Urinary bladder (tissue), 4 donors: ENCODE results near the gene RHOB. TPM values are rescaled to one million over a fixed set of nuclear protein-coding genes. Genes with fewer than 3 reads are reported as not detected.
"Not testable (repeated sequence)": the region's sequence is repeated elsewhere in the genome, so short reads cannot be mapped to it uniquely, and the experiment has no call there.

Experiments used
- DNase-seq: peaks from one replicate; pipeline ENCODE4 v3.0.0-alpha.2; 2015; ENCODE audit errors: extremely low spot score
- H3K27ac ChIP-seq: one replicate; pipeline ENCODE4 v1.5.1; 2013; ENCODE audit warnings: low read depth, mild to moderate bottlenecking, moderate library complexity
- H3K36me3 ChIP-seq: one replicate; pipeline ENCODE4 v1.6.1; 2013; ENCODE audit warnings: mild to moderate bottlenecking, moderate library complexity; ENCODE audit not compliant: insufficient read depth
- H3K4me1 ChIP-seq: one replicate; pipeline ENCODE4 v1.6.1; 2013; ENCODE audit warnings: mild to moderate bottlenecking, moderate library complexity; ENCODE audit not compliant: insufficient read depth
- H3K4me3 ChIP-seq: one replicate; pipeline ENCODE4 v1.5.1; 2013; ENCODE audit warnings: low read depth, low read length
- WGBS: extraction: QIAGEN DNeasy Blood & Tissue Kit; methylation state at CpG from one replicate; pipeline ENCODE4 v1.1.7; 2013; 5-methylcytosine and 5-hydroxymethylcytosine counted together
- polyA plus RNA-seq: library from polyadenylated mRNA; stranded (reverse); fragments of 200-250 nt; gene quantifications from one replicate; pipeline ENCODE4 v1.2.3, GENCODE V29; 2013
- total RNA-seq: library from RNA; depleted of rRNA; stranded (reverse); fragments of >200 nt; gene quantifications from one replicate; pipeline ENCODE4 v1.2.3, GENCODE V29; 2014
- donor health status: healthy with polysubstance abuse.
- donor health status: healthy.

The RHOB gene
- total and polyA plus RNA-seq, 2 donors, result 305 to 1,467 TPM

DNA sequence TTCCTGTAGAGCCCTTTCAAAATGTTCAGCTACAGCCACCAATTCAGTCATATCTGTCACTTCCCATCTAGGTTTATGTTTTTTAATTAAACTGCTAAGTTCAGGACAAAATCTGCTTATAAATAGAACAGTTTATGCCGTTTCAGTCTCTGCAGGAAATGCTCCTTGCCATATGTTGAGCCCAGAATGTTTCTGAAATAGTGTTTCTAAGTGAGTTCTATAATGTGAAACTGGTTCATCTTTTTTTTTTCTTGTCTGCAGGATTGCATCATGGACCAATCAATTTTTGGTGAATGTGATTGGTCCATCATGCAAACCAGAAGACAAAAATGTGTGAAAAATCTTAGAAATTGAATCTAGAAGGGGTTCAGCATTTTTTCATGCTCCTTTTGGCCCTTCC is 30.2 kb upstream of the RHOB start:
- H3K4me1 ChIP-seq, result no peaks in the 10 kb centered on the region
- H3K36me3 ChIP-seq, result no peaks in the 10 kb centered on the region
- no peak for DNase-seq
- 68% methylated on average over 1 of the region's 1 CpG for WGBS
- no peak overlapping the region for H3K4me3 ChIP-seq
- H3K27ac ChIP-seq, result no peak overlapping the region

DNA sequence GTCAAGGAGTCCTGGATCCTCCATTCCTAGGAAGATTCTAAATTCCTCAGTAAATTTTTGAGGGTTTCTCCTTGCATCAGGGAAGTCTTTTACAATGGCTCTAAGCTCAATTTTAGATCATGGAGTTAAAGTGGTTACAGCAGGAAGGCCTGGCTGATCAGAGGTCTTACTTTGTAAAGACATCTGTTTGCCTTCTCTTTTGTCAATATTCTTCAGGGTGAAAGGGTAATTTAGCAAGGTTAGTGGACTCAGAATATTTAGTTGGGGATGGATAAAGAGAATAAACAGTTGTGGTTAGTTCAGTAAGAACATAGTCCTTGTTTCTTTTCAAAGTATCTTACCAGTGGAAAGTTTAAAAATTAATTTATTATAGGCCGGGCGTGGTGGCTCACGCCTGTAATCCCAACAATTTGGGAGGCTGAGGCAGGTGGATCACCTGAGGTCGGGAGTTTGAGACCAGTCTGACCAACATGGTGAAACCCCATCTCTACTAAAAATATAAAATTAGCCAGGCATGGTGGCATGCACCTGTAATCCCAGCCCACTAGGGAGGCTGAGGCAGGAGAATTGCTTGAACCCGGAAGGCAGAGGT is 29.5 kb upstream of the RHOB start:
- H3K4me1 ChIP-seq, H3K4me3 ChIP-seq, H3K36me3 ChIP-seq, DNase-seq, H3K27ac ChIP-seq: not testable (repeated sequence)
- WGBS, result 88% methylated on average over 5 of the region's 5 CpGs

DNA sequence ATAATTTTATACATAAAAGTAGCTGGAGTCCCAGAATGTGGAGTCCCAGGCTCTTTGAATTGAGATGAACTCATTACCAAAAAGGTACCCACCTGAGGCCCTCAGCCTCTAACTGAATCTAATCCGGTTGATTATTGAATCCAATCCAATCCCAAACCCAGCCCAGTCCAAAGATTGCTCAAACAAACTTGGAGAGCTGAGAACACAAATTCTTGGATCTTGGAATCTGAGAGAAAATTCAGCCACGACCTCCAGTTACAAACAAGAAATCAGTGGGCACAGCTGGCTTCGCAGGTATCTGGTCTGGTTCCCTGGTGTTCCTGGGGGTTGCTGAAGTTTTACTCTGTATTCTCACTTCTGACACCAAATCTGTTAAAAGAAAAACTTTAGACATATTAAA is 28.4 kb upstream of the RHOB start:
- H3K36me3 ChIP-seq, result no peaks in the 10 kb centered on the region
- no peak overlapping the region for H3K27ac ChIP-seq
- H3K4me3 ChIP-seq, result no peak overlapping the region
- no peaks in the 10 kb centered on the region for H3K4me1 ChIP-seq
- WGBS, result 65% methylated on average over 3 of the region's 3 CpGs
- no peak for DNase-seq

DNA sequence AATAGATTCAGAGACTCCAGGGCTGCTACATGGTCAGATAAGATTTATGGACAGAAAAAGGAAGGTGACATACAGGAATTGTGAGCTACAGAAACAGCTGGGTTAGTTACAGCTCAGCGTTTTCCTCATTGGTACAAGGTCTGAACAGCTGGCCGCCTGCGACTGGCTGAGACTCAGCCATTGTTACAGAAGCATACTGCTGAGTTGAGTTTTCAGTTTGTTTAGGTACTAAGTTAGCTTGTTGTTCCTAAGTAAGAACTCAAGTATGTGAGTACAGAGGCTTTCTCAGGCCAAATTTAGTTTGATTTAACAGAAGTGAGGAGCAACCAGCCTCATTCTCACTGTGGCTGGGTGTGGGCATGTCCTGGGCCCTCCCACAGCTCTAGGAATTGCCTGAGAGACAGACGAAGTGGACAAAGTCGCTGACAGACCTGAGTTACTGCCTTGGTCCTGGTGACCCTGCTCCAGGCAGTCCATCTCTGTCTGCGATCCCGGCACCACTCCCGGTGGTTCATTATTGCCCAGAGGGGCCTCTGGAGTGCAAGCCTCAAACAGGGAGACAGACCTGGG is 27.8 kb upstream of the RHOB start:
- WGBS, result 29% methylated on average over 8 of the region's 8 CpGs
- no peak overlapping the region for H3K4me3 ChIP-seq
- H3K4me1 ChIP-seq, result no peaks in the 10 kb centered on the region
- H3K27ac ChIP-seq, result no peak overlapping the region
- DNase-seq, result no peak
- no peaks in the 10 kb centered on the region for H3K36me3 ChIP-seq

DNA sequence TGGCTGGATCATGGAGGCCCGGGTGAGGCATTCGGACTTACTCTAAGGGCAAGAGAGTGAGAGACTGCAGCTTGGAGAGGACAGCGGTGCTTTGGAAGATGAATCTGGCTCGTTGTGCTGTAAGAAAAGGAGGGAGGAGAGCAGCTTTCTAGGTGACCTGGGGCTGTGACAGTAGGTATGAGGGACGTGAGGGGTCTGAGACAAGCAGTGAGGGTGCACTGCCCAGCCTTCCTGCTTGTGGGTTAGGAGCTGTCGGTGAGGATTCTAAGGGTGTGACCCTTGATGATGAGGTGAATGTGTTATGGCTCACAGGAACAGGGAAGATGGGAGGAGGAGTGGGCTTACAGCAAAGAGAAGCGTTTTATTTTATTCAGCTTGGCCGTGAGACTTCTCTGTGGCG is 27.1 kb upstream of the RHOB start:
- no peak overlapping the region for H3K27ac ChIP-seq
- no peak overlapping the region for H3K4me3 ChIP-seq
- no peak for DNase-seq
- WGBS, result 72% methylated on average over 9 of the region's 9 CpGs
- H3K36me3 ChIP-seq, result no peaks in the 10 kb centered on the region
- H3K4me1 ChIP-seq, result no peaks in the 10 kb centered on the region

DNA sequence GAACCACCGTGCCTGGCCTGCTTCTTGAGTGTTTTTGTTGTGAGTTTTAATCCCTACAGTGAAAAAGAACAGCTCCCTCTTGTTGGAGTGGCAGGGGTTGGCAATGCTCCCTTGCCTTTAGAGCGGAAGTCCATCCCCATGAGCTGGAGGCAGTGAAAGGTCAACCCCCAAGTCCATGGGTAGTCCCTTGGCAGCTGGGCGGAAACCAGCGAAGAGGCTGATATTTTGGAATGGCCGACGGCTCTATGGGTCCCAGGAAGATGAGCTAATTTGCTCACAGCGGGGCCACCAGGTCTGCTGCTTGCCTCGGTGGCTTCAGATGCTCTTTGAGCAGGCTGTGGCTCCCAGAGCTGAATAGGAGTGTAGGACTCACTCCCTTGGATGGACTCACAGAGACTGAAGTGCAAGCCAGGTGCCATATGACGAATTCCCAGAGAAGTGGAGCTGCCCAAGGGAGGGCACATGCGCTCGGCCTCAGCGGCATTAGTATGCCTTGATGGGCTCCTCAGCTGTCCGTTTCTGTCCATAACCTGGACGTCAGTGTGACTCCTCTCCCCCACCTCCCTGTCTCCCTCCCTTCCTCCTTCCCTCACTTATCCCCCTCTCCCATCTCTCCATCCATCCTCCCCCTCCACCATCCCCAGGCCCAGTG is 25.4 kb upstream of the RHOB start:
- no peak for DNase-seq
- Histone ChIP-seq H3K4me3 (no peak overlapping the region), H3K27ac (peak overlapping the region; percentile 73), H3K4me1 (no peaks in the 10 kb centered on the region), H3K36me3 (no peaks in the 10 kb centered on the region)
- WGBS, result 76% methylated on average over 14 of the region's 14 CpGs

DNA sequence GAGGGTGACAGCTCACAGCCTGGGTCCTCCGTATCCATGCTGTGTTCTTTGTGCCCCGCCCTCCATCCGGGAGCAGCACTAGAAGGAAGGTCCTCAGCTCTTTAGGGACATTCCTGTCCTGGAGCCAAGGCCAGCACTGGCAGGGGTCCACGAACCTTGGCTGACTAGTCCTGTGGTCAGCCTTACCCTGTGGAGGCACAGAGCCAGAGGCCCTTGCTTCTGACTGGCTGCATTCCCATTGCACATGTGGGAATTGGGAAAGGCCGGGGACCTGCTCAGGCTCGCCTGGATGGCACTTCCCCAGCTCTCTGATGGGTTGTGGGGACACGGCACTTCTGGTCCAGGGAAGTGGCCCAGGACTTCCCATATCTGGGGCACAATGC is 24.9 kb upstream of the RHOB start:
- Histone ChIP-seq H3K4me1 (no peaks in the 10 kb centered on the region), H3K36me3 (no peaks in the 10 kb centered on the region), H3K4me3 (no peak overlapping the region), H3K27ac (peak overlapping the region; percentile 32)
- WGBS, result 20% methylated on average over 7 of the region's 7 CpGs
- no peak for DNase-seq

DNA sequence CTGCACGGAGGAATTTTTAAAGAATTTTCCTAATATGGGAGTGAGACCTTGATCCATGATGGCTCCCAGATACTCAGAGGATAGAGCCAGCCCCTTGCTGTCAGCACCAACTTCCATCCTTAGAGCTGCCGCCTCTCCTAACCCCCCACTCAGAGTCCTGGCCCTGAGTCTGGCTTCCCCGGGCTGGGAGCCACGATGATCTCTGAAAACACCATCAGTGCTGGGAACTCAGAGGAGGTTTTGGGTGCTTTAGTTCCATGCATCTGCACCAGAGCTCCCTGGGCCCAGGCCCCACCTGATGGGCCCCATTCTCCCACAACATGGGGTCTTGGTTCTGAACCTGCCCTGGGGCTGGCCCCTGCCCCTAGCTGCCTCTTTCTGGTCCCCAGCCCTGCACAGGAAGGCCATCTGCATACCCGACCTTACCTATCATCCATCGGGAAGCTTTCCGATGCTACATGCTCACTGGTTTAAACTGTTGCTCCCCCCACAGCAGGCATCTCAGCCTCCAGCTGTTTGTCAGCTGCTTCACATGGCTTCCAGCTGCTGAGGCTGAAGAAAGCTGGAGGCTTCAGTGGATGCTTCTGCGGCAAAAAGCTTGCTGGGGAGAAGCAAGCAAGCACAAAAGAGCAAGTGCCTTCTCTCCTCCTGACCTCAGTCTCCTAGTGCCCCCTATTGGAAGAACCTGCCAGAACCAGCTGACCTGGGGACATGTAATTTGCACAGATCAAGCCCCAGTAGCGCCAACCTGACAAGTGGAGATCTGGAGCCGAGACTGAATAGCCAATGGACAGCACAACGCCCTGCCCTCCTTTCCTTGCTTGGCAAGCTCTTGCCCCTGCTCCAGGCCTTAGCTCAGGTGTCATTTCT is 24.2 kb upstream of the RHOB start:
- Histone ChIP-seq H3K27ac (no peak overlapping the region), H3K4me1 (no peaks in the 10 kb centered on the region), H3K4me3 (no peak overlapping the region), H3K36me3 (no peaks in the 10 kb centered on the region)
- 35% methylated on average over 11 of the region's 11 CpGs for WGBS
- DNase-seq, result no peak

DNA sequence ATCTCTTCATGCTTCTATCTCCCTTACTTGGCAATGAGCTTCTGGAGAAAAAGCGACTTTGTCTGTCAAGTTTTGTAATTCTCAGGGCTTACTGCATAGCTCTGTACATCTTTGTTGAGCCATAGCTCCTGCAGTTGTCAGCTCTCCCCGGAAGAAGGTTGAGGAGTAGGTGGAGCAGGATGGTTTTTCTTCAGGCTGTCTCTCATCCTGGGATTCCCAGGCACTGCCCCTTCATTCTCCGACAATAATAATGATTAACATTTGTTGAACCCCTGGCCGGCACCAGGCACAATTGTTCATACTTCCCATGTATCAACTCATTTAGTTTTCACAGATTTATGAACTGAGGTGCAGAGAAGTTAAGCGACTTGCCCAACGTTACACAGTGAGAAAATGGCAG is 23.5 kb upstream of the RHOB start:
- Histone ChIP-seq H3K4me3 (no peak overlapping the region), H3K4me1 (no peaks in the 10 kb centered on the region), H3K36me3 (no peaks in the 10 kb centered on the region), H3K27ac (no peak overlapping the region)
- DNase-seq, result no peak
- 62% methylated on average over 6 of the region's 6 CpGs for WGBS

DNA sequence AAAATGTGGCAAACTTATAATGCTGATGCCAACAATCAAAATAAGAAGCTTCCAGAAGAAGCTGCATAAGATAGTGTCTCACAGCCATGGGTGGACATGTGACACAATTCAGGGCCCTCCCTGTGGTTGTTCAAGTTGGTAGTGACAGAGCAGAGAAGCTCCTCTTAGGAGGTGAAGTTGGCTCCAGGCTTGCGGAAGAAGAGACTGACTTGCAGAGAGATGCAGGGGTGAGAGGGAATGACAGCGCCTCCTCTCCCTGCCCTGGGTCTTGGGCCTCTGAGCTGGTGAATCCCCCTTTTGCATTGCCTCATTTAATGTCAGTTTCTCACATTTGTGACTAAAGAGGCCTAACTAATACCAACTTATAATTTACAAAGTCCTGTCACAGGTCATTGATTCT is 23.0 kb upstream of the RHOB start:
- Histone ChIP-seq H3K4me1 (no peaks in the 10 kb centered on the region), H3K27ac (no peak overlapping the region), H3K36me3 (no peaks in the 10 kb centered on the region), H3K4me3 (no peak overlapping the region)
- DNase-seq, result no peak
- WGBS, result 99% methylated on average over 2 of the region's 2 CpGs

DNA sequence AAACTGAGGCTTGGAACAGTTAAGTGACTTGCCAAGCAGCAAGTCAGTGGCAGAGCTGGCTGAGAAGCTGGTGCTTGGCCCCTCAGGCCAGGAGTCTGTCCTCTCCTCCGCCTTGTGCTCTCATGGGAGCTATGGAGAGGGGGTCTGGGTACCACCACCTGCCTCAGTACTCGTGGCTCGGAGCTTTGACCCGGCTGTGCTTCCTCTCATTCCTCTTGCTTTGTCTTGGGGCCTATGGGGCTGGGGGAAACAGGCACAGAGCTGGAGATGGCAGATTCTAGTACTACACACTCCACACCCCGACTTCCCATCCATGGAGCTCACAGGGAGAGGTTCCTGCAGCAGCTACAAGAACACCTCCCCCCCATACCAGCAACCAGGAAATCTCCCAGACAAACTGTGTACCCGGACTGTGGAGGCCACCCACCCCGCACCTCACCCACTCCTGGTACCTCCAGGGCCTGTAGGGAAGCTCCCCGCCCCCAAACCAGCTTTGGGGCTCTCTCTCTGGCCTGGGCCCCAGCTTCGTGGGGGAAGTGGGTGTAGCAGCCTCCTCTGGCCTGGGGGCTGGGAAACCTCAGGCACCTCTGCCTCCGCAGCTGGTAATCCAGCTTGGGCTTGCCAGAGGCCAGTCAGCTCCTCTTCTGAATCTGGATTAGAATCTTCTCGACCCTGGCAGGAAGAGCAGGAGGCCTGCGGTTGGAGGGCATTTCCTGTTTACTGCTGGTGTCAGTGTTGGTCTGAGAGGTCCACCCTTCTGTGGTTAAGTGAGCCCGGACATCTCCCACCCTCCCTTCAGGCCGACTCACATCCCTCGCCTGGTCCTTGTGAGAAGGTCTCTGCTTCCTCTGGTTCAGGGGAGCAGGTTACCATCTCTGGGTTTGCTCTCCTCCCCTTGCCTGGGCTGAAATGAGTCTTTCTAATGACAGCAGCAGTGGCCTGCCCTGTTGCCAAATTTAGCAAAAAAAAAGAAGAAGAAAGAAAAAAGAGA is 22.3 kb upstream of the RHOB start:
- WGBS, result 56% methylated on average over 15 of the region's 15 CpGs
- peak overlapping the region; percentile 30 for H3K27ac ChIP-seq

DNA sequence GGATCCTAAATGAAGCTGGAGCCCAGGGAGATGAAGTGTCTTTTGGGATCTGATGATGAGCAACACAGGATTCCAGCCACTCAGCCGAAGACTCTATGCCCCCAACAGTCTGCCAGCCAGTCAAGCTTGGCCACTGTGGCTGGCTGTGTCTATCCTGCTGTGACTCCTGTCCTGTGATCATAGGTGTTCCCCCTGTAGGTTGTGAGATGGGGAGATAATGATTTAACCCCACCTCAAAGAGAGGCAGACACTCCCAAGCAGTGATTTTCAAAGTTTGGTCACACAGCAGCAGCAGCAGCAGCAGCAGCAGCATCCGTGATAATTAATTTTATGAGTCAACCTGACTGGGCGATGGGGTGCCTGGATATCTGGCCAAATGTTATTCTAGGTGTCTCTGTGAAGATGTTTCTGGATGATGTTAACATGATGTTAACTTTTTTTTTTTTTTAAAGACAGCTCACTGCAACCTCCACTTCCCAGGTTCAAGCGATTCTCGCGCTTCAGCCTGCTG is 21.4 kb upstream of the RHOB start:
- H3K27ac ChIP-seq, result no peak overlapping the region
- no peak overlapping the region for H3K4me3 ChIP-seq
- H3K36me3 ChIP-seq, result no peaks in the 10 kb centered on the region
- no peaks in the 10 kb centered on the region for H3K4me1 ChIP-seq
- no peak for DNase-seq
- 70% methylated on average over 6 of the region's 6 CpGs for WGBS

More for the DNA sequence above, 22.3 kb upstream of the RHOB start:
- Histone ChIP-seq H3K4me3 (no peak overlapping the region), H3K4me1 (no peaks in the 10 kb centered on the region), H3K36me3 (no peaks in the 10 kb centered on the region)
- no peak for DNase-seq

DNA sequence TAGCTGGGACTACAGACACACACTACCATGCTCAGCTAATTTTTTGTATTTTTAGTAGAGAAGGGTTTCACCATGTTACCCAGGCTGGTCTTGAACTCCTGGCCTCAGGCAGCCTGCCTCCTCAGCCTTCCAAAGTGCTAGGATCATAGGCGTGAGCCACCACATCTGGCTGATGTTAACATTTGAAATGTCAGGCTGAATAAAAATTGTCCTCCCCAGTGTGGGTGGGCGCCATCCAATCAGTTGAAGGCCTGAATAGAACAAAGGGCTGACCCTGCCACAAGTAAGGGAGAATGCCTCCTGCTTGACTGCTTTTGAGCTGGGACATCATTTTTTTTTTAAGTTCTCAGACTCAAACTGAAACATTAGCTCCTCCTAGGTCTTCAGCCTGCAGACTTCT is 21.0 kb upstream of the RHOB start:
- no peaks in the 10 kb centered on the region for H3K36me3 ChIP-seq
- DNase-seq, result no peak
- no peaks in the 10 kb centered on the region for H3K4me1 ChIP-seq
- WGBS, result 95% methylated on average over 2 of the region's 2 CpGs
- H3K27ac ChIP-seq, result no peak overlapping the region
- no peak overlapping the region for H3K4me3 ChIP-seq
